ENCODE results near the gene DUSP1.

Gene DUSP1

GRCh38 chr5:172776235-172776594 is 5.2 kb upstream of the DUSP1 start:
- DNase-seq = no peak

DNA sequence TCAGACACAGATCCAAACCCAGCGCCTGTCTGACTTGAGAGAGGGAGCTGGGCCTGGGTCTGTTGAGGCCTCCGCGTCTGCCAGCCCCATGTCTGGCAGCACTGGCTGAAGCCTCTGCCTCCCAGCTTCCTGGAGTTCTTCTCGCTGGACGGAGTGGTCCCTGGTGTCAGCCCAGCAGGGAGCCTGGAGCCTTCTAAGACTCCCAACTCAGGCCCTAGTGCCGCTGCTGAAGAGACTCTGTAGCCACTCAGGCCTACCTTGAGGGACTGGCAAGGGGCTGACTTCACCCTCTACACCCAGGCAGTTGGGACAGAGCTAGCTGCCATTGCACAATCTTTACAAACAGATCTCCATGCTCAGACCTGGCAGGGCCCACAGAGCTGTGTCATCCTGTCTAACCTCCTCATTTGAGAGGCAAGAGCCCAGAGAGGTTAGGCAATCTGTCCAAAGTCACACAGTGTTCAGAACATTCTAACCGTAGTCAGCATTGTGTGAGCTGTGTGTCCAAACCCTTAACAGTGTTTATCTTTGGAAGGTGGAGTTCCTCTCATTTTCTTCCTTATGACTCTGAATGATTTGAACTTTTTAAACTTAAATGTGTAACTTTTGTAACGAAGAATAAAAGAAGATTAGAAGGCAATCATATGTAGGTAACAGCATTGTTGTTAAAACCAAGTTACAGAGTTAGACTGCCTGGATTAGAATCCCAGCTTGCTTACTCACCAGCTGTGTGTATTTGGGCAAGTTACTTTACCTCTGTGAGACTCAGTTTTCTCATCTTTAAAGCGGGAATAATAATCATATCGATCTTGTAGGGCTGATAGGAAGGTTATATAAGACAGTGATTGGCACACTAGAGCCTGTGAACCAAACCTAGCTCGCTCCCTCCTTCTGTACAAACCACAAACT is 4.6 kb upstream of the DUSP1 start:
- DNase-seq = no peak

DNA sequence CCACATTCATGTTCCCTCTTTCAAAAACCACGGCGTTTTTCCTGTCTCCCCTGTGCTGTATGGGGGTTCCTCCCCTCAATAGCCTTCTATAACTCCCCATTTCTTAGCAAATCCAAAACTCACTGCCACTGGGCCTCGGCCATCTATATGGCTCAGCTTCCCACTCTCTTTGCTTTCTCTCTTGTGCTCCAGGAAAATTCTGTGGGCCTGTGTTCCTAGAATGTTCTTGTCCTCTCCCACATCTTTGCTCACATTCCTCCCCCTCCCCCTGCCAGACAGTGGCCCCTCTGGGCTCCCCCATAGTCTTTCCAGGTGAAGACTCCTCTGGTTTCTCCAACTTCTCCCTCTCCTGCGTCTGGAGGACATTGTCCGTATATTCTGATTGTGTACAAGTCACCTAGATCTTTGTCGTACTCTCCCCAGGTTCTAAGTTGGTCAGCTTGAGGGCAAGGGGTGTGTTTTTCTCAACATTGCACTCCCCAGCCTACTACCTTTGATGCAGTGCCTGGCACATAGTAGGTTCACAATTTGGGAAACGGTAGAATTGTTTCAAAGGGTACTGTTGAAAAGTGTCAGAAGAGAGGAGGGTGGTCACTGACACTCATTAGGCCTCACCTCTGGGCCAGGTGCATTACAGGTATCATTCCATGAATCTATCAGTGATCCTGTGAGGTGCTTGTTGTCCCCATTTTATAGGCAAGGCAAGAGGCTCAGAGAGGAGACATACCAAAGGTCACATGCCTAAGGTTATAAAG is 3.7 kb upstream of the DUSP1 start:
- DNase-seq = no peak

DNA sequence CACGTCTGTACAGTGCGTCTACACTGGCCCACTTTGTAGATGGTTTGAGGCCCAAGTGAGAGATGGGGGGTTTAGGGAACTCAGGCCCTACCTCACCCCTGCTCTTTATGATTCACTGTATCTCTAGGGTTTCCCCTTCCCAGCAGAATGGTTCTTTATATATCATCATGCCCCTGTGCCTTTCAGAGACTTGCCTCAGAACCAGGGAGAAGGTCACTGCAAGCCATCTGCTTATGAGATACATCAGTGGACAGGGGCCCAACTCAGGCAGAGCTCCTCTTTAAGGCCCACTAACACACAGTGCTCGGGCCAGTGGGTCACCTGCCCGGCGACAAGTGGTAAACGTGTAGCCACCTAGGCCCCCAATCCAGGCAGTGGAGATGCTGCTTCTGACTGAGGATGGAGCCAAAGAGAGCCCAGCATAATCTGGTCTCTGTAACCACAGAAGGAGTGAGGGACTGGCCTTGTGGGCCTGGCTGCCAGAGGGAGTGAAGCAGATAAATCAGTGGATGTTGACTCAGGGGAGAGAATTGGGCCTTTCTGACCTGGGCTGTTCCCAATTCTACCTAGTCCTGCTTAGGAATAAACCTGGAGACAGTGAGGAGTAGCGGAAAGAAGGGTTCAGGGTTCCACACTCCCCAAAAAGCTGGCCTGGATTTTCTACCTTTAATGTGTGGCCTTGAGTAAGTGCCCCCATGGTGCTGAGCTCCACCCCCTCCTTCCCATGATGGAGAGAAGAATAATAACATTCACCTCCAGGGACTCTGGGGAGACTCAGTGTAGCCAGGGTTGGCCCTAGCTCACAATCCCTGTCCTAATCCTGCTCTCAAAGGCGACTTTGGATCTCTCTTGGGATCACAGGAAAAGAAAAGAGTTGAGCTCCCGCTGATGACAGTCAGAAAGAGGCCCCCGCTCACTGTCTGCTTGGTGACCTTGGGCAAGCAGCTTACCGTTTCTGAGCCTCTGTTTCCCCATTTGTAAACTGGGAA is 2.8 kb upstream of the DUSP1 start:
- DNase-seq = no peak

DNA sequence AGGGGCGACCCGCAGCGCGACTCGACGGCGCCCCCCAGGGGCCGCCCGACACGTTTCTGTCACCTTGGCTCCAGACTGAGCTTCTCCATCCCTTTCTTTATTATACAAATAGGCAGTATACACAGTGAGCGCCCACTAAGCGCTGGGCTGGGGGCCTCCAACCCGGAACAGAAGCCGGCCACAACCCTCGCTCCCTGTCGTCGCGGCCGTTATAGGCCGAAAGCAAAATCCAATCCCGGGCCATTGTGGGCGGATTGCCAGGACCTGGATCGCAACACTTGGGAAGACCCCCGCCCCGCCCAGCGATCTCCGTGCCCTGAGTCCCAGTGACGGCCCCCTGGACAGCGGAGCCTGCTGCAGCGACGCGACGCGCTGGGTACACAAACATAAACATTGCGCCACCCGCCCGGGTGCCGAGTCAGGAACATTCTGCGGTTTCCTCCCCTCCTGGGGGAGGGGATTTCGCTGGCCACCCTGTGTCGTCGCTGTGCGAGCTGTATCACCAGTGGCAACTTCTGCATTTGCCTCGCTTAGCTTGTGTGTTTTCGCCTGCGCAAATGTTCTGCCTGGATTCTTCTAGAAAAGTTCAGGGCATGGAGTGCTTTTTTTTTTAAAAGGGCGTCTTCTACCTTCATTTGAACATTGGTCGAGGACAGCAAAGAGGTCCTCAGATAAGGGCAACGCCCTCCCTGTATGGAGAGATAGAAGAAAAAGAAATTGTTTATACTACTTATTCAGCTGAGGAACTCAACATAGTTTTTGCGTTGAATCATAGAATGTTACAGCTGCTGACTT is 1.3 kb upstream of the DUSP1 start:
- DNase-seq = peak; percentile 21 to 56

- DNase-seq = no peak
Observed at GRCh38 chr5:172771439-172772111, 580 bp upstream of the DUSP1 start.

GRCh38 chr5:172770374-172770674 is 671 bp downstream of the DUSP1 start:
- no peak for DNase-seq

- DNase-seq = no peak
Observed at GRCh38 chr5:172769616-172770373, 1.2 kb downstream of the DUSP1 start.

- no peak for DNase-seq
Observed at GRCh38 chr5:172769342-172769615, 1.7 kb downstream of the DUSP1 start.

DNA sequence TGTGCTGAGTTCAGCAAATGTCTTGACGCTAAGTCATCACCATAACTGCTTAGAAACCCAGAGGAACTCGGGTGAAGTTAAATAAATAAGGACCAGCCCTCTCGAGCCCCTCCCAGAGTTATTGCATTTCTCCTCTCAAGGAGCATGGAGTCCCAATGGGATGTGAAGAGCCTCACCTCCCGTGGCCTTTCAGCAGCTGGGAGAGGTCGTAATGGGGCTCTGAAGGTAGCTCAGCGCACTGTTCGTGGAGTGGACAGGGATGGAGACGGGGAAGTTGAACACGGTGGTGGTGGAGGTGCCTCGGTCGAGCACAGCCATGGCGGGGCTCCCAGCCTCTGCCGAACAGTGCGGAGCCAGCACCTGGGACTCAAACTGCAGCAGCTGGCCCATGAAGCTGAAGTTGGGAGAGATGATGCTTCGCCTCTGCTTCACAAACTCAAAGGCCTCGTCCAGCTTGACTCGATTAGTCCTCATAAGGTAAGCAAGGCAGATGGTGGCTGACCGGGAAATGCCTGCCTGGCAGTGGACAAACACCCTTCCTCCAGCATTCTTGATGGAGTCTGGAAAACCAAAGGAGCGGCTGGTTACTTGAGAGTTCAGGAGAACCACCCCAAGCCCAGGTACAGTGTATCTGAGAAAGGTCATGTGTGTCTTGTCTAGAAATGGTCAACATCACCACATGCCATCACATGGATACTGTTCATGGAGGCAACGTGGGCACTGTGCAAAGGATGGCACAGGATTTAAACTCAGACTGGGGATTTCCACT is 2.2 kb downstream of the DUSP1 start:
- no peak for DNase-seq

- no peak for DNase-seq
Observed at GRCh38 chr5:172768098-172768572, 2.9 kb downstream of the DUSP1 start.

DNA sequence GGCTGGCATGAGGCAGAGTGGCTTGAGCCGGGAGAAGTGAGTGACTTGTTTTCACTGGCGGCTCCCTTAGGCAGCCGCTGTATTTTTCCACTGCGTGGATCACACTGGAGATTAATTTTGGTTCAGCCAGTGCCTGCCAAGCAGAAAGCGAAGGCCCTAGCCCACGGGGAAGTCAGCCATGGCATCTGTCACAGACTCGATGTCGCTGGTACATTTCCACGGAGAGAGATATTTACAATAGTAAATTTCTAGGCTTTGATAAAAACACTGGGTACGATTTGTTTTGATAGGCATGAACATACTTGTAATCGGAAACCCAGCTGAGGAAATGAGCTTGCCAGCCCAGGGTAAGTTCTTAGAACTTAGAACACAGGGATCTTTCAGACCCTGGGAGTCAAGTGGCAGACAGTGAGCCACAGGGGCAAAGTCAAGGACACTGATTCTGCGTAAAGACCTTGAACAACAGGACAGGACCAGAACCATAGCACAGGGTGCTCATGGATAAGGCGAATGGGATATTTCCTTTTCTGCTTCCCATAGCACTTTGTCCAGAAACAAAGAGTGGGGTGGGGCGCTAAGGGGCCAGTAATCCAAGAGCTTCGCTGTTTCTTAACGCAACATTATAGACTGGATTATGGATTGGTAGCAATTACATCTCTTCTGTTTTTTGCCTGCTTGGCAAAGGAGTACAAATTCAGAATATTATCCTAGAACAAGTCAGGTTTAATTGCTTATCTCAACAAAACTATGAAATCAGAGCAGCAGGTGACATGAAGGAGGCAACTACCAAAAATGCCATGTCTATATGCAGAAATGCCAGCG is 4.5 kb downstream of the DUSP1 start:
- no peak for DNase-seq

- no peak for DNase-seq
Observed at GRCh38 chr5:172765766-172766286, 5.2 kb downstream of the DUSP1 start.

DNA sequence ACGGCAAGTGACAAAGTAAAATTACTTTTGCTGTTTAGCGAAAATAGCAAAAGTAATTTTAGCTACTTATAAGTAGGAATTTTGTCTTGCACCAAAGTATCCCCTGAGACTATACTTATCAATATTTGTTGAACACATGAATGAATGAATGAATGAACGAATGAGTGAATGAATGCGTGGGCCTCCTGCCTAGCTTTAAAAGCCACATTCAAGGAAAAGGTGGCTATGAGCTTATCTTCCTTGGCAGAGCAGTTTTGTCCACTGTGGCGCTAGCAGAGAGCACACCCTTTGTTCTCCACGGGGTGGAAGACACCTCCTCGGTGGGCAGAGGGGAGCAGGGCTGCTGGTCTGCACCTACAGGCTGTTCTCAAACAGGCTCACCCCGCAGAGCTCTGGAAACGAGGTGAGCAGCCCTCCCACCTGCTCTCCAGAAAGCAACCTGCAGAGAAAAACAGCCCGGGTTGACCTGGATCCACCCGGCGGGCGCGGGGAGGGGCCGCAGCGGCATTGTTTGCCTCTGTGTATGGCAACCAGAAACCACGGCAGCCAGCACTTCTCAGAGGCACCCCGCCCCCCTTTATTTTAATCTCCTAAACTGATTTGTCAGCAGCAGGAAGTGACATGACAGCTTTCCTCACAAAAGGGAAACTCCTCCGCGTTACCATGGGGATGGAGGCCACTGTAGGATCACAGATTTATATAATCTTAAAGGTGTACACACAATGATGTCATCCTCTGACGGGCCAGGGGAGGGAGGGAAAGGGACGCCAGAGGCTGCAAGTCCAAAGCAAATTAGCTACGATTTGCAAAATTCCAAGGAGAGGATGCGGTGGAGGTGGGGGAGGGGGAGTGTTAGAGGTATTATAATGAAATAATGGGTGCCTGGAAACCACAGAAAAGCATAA is 5.9 kb downstream of the DUSP1 start:
- peak; percentile 87 to 88 for DNase-seq

- no peak for DNase-seq
Observed at GRCh38 chr5:172763120-172763464, 7.9 kb downstream of the DUSP1 start.

GRCh38 chr5:172762214-172763119 is 8.5 kb downstream of the DUSP1 start:
- DNase-seq = no peak

DNA sequence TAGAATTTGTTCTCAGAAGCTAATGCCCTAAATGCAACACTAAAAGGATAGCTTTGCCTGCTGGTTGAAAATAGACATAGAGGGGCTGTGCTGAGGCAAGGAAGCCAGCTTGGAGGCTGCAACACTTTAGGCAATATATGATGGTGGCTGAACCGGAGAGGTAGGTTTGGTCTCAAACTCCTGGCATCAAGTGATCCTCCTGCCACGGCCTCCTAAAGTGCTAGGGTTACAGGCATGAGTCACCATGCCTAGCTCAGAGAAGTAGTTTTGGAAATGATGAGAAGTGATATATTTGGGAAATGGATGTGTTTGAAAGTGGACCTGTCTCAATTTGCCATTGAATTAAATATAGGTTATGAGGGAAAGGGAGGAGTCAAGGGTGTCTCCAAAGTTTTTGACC is 10.0 kb downstream of the DUSP1 start:
- no peak for DNase-seq

Data from NCI-H1930 (cell line).